Adipose tissue (tissue), 3 donors: Measurements from ENCODE around the gene NDUFA3. TPM values are rescaled to one million over a fixed set of nuclear protein-coding genes. Genes with fewer than 3 reads are reported as not detected.
"Not testable (repeated sequence)": the region's sequence is repeated elsewhere in the genome, so short reads cannot be mapped to it uniquely, and the experiment has no call there.

ENCODE experiments used
- H3K27ac ChIP-seq: one replicate; pipeline ENCODE4 v1.5.1; 2013; ENCODE audit warnings: low read depth, low read length
- WGBS, 3 donors: extraction: QIAGEN DNeasy Blood & Tissue Kit; methylation state at CpG; one replicate each; pipeline ENCODE4 v1.1.7; 2013; 5-methylcytosine and 5-hydroxymethylcytosine counted together
- polyA plus RNA-seq, 3 donors: library from polyadenylated mRNA; stranded (reverse); fragments of 200-250 nt; gene quantifications; one replicate each; pipeline ENCODE4 v1.2.3, GENCODE V29; 2013
- donor health status: healthy with polysubstance abuse.
- donor health status: Bipolar disorder and iron deficiency.
- donor health status: healthy.

The NDUFA3 gene
- polyA plus RNA-seq = 100 to 1,000 TPM in 2 of 3 donors, 10 to 100 TPM in 1; 53.4 to 243 (median 185) TPM

- WGBS, 3 donors = 2 to 4% (median 2%) methylated on average over 52 to 54 of the region's 54 CpGs
- no peak within 1 kb of the TSS for H3K27ac ChIP-seq
Measured at GRCh38 chr19:54102421-54103169, at the start of gene NDUFA3. NDUFA3 (plus strand) TSS chr19:54102855; CDS start chr19:54102879, 24 bp downstream.

GRCh38 chr19:54062643-54063042, 40.0 kb upstream of the NDUFA3 start:
- H3K27ac ChIP-seq = no peak overlapping the region
- 39 to 61% (median 44%) methylated on average over 9 of the region's 9 CpGs for WGBS, 3 donors

- WGBS, 3 donors = 54 to 72% (median 60%) methylated on average over 34 of the region's 34 CpGs
Measured at GRCh38 chr19:54063350-54064116, 39.1 kb upstream of the NDUFA3 start, which contains the start of gene VSTM1. VSTM1 (minus strand) TSS chr19:54063897; CDS start chr19:54063777, 120 bp downstream.

GRCh38 chr19:54069470-54069869, 33.2 kb upstream of the NDUFA3 start:
- no peak overlapping the region for H3K27ac ChIP-seq
- WGBS, 3 donors = 48 to 70% (median 69%) methylated on average over 5 of the region's 5 CpGs

More at GRCh38 chr19:54063350-54064116, 39.1 kb upstream of the NDUFA3 start, which contains the start of gene VSTM1:
- H3K27ac ChIP-seq = no peak within 1 kb of the TSS

GRCh38 chr19:54073829-54074228, 28.8 kb upstream of the NDUFA3 start:
- no peak overlapping the region for H3K27ac ChIP-seq
- WGBS, 3 donors = 82 to 87% (median 84%) methylated on average over 10 of the region's 10 CpGs

- 66 to 68% (median 68%) methylated on average over 9 of the region's 9 CpGs for WGBS, 3 donors
- H3K27ac ChIP-seq = no peak overlapping the region
Measured at GRCh38 chr19:54074851-54075250, 27.8 kb upstream of the NDUFA3 start.

- no peak overlapping the region for H3K27ac ChIP-seq
- 48 to 76% (median 50%) methylated on average over 5 of the region's 5 CpGs for WGBS, 3 donors
Measured at GRCh38 chr19:54077334-54077733, 25.3 kb upstream of the NDUFA3 start.

- WGBS, 3 donors = 68 to 72% (median 69%) methylated on average over 7 of the region's 7 CpGs
- no peak within 1 kb of the TSS for H3K27ac ChIP-seq
Measured at GRCh38 chr19:54081032-54081431, 21.6 kb upstream of the NDUFA3 start, which contains the start of gene TARM1. TARM1 (minus strand) TSS chr19:54081365; CDS start chr19:54081340, 25 bp downstream.

- WGBS, 3 donors = 60 to 89% (median 88%) methylated on average over 3 of the region's 3 CpGs
- H3K27ac ChIP-seq = no peak overlapping the region
Measured at GRCh38 chr19:54084410-54084809, 18.2 kb upstream of the NDUFA3 start.

GRCh38 chr19:54094426-54095000, 8.1 kb upstream of the NDUFA3 start:
- no peak overlapping the region for H3K27ac ChIP-seq
- WGBS, 3 donors = 67 to 84% (median 68%) methylated on average over 17 of the region's 17 CpGs

GRCh38 chr19:54095136-54095858, 7.4 kb upstream of the NDUFA3 start:
- WGBS, 3 donors = 71 to 73% (median 73%) methylated on average over 22 of the region's 22 CpGs
- H3K27ac ChIP-seq = no peak overlapping the region

GRCh38 chr19:54095859-54096616, 6.6 kb upstream of the NDUFA3 start:
- WGBS, 3 donors = 1 to 2% (median 1%) methylated on average over 23 to 46 of the region's 46 CpGs
- not testable (repeated sequence) for H3K27ac ChIP-seq

- WGBS, 3 donors = 8 to 11% (median 11%) methylated on average over 14 of the region's 14 CpGs
- H3K27ac ChIP-seq = no peak overlapping the region
Measured at GRCh38 chr19:54096617-54097106, 6.0 kb upstream of the NDUFA3 start.

GRCh38 chr19:54099190-54099902, 3.3 kb upstream of the NDUFA3 start:
- 79 to 81% (median 80%) methylated on average over 10 to 12 of the region's 12 CpGs for WGBS, 3 donors
- H3K27ac ChIP-seq = no peak overlapping the region

- H3K27ac ChIP-seq = not testable (repeated sequence)
- WGBS, 3 donors = 74 to 86% (median 78%) methylated on average over 9 of the region's 9 CpGs
Measured at GRCh38 chr19:54099903-54100255, 2.8 kb upstream of the NDUFA3 start.

- WGBS, 3 donors = 34 to 58% (median 47%) methylated on average over 5 of the region's 5 CpGs
- no peak within 1 kb of the TSS for H3K27ac ChIP-seq
Measured at GRCh38 chr19:54100561-54100960, 2.1 kb upstream of the NDUFA3 start, which contains the start of gene OSCAR. OSCAR (minus strand) TSS chr19:54100803; CDS start chr19:54100792, 11 bp downstream.
